Measurements from ENCODE around the gene PDE2A.

Gene PDE2A

DNA sequence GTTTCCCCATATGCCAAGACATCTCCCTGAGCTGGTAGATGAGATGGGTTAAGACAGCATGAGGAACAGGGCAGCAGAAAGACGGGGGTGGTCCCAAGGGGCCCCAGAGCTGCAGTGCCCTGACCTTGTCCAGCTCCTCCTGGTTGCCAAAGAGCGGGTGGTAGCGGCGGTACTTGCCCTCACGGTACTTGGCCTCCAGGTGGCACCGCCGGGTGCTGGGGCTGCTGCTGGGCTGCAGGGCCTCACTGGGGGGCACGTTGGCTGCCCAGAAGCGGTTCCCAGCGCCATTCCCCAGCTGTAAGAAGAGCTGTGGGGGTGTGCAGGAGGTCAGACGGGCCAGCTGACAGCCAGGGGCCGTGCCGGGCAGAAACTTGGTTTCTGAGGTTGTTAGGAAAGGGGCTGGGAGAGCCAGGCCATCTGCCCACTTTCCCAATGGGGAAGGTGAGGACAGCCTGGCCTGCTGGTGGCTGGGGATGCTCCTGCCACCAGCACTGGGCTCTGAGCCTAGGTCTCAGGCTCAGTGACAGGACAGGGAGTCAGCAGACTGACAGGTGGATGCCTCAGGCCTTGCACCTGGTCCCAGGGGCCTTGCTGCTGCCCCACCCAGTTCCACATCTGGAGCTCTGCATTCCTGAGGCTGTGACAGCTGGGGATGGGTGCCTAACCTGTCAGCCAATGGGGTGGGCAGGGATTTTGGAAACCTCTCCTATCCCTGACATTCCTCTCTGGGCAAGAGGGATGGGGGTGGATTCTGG is 30.0 kb upstream of the PDE2A start:
- DNase-seq, result no peak

DNA sequence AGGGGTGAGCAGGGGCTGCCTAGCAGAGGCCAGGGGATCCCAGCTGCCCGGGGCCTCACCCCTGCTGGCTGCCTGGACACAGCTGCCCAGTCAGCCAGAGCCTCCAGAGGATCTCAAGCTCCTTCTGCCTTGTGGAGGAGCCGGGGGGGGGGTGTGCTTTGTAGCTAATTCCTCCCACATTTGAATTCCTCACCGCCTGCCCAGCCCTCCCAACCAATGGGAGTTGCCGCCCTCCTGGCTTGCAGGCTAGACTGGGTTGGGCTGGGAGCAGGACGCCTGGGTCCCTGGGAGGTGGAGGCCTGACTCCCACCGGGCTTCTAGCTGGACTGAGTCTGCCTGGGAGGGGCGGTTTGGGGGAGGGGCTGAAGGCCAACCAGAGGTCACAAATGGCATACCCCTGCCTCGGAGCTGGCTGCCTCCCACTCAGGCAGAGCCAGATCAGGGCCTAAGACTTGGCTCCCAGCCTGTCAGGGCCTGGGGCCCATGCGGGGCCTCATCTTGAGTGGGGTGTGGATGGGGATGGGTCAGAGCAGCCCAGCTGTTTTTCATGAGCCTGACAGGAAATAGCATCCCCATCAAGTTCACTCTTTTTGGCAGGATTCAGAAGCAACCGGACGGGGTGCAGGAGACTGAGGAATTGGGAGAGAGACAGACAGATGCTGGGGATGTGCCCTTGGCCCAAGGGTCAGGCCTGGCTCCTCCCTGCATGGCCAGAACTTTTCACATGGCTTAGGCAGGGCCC is 29.2 kb upstream of the PDE2A start:
- no peak for DNase-seq

DNA sequence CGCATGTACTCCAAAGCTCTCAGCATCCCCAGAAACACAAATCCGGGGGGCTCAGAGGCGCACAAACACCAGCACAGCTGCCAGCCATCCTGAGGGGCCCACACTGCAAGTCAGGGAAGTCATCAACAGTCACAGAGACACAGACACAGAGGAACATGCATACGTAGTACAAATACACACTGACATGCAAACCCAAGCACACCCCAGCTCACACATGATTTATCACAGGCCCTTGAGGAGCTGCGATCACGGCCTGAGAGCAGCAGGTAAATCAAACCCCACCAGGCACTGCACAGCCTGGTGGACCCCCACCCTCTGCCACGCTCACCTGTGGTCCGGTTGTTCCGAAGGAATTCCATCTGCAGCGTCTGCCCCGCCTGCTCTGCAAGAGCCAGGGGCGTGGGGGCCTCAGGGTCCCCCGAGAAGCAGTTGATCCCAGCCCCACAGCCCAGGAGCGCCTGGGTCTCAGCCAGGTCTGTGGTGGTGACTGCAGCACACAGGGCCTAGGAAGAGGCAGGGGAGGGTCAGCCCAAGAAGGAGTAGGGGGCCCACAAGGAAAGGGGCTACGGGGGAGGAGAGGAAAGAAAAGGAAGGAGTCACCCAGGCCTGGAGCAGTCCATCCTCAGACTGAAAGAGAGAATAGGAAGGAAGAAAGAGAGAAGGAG is 28.5 kb upstream of the PDE2A start:
- no peak for DNase-seq

DNA sequence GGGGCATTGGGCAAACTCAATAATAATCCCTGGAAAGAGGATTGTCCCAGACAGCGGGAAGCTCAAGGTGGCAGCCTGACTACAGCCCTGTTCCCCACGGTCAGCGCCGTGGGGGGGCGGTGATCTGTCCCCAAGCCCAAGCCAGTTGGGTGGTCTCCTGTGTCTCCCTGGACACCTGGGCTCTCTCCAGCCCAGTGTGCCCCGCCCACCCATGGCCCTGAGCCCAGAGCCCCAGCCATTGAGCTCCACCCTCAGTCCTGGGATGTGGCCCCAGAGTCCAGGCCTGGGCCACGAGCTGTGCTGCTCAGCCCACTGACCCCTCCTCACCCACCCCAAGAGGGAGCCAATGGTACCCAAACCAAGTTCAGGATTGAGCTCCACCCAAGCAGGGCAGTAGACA is 27.9 kb upstream of the PDE2A start:
- DNase-seq, result no peak

DNA sequence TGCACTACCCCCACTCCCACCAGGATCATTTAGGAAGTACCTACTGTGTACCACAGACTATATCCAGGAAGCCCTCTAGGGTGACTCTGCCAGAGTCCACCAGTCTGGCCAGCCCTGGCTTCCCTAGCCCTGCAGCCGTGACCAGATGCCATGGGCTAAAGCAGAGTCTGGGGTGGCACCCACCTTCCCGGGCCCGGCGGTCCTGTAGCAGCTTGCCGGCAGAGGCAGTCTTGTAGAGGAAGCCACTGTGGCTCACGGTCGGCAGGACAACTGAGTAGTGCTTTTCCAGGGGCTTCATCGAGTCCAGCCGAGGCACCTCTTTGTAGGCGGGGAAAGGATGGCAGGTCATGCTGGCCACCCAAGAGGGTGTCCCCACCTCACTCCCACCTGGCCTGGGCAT is 27.2 kb upstream of the PDE2A start:
- DNase-seq, result no peak

DNA sequence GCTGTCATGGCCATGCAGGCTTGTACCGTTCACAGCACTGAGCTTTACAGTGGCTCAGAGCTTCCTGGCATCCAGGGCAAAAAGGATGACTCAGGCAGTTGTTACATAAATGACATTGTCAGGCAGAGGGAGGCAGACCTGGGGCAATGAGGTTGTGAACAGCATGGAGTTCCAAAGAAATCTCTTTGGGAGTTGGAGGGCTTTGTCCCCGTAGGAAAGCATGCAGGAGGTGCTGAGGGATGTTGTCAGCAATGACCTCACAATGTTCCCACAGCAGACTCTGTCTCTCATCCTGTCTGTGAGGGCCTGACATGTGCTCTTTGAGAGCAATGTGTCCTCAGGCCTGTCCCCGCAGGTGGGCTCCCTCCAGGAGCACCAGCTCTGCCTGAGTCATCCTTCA is 25.9 kb upstream of the PDE2A start:
- DNase-seq, result no peak

DNA sequence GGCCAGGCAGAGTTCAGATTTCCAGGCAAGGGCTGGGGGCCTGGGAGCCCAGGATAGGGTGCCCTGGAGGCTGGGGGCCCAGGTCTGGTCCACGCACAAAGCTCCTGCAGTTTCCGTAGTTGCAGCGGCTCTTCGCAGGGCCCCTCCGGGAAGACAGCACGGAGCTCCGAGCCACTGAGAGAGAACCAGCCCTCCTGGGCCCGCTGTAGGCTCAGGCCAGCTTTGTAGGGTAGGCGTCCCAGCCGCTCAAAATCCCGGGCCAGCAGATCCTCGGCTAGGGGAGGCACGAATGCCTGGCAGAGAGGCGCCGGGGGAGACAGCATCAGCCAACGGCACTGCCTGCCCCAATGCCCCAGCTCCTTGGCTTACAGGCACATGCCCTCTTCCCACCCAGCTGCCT is 23.6 kb upstream of the PDE2A start:
- no peak for DNase-seq

DNA sequence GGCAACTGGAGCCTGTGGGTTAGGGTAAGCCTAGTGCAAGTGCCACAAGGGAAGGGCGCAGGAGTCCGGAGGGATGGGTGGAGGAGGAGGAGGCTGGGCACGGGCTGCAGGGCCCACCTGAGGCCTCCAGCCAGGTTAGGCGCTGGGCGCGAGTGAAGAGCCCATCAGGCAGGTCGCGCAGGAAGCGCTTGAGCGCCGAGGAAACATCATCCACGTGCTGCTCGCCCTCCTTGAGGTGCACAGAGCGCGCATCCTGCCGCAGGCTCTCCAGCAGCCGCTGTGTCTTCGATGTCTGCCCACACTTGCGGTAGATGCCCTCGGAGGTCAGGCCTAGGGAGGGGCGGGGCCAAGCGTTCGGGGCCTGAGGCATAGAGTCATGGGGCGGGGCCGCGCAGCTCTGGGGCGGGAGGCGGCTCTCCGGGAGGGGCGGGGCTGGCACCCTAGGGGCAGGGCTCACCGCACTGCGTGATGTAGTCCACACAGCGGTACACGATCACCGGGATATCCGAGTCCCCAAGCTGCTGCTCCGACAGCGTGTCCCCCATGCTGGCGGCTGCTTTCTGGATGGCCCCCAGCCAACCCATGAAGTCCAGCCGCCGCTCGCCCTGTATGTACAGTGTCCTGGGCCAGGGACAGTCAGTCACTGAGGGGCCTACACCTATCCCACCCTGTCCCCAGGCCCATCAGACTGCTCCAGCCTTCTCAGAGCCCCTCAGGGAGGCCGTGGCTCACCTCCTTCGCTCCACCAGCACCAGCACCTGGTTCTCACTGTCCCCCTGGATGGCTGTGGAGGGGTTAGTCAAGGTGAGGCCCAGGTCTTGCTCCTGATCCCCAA is 22.9 kb upstream of the PDE2A start:
- DNase-seq, result no peak

DNA sequence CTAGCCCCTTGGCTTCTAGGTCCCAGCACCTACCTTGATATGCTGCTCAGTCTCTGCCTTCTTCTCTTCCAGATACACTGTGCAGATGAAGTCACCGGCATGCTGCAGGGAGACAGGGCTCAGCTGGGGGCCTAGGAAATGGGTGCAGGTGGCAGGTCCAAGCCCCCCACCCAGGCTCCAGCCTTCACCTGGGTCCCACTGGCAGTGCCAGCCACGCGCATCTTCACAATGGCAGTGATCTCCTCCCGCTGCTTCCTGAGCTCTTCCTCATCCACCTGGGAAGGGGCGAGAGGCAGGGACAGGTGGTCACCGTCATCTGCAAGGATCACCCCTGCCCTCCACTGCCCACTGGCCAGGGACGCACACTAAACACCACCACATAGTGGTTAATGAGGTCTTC is 21.1 kb upstream of the PDE2A start:
- DNase-seq, result no peak

DNA sequence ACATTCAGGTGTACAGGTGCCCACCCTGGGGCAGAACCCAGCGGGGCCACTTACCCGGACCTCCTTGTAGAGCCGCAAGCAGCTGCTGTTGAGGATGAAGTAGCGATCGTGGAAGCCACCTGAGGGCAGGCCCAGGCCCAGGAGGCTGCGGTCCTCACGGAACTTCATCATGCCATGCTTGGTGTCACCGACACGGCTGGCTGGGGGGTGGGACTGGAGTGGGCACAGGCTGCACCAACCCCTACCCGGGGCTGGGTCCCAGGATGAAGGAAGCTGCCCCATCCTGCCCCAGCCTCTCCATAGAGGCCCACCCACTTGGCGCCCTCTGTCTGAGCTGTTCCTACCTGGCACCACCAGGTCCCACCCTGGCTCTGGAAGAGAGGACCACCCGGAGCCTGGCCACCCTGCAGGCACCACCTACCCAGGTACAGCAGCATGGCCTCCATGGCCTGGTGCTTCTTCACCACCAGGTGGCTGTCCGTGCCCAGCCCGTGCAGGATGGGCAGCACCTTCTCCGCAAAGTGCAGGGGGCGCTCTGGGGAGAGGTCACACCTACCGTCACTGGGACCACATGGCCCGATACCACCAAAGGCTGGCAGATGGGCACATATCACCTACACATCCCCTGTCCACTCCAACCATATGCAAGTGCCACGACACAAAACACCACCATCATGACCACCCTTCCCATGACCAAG is 19.2 kb upstream of the PDE2A start:
- DNase-seq, result no peak

DNA sequence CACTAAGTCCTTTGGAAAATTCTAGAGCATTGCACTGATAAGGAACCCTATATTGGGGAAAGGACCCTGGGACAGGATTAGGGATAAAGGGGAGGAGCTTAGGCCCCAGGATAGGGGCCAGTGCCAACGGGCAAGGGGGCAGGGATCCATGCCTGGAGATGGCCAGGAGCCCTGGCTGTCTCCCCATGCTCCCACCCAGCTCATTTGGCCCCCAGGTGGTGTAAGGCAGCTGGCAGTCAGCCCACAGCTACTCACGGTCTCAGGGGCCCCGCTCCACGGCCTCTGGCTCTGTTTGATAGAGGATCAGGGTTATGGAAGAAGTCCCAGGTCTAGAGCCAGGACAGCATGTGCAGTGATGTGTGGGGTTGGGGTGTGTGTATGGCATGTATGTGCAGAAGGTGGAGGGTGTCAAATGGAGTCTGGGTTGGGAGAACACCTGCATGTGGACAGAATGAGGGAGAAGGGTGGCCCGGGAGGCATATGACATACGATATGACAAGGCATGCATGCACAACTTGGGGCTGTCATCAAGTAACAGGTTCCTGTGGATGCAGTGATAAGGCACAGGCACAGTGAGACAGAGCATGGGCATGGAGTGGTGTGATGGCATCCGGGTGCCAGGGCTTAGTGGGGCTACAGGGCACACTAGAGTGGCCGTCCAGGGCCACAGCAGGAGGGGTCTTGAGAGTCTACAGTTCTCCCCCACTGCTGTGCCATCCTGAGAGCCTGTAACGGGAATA is 18.4 kb upstream of the PDE2A start:
- DNase-seq, result no peak

DNA sequence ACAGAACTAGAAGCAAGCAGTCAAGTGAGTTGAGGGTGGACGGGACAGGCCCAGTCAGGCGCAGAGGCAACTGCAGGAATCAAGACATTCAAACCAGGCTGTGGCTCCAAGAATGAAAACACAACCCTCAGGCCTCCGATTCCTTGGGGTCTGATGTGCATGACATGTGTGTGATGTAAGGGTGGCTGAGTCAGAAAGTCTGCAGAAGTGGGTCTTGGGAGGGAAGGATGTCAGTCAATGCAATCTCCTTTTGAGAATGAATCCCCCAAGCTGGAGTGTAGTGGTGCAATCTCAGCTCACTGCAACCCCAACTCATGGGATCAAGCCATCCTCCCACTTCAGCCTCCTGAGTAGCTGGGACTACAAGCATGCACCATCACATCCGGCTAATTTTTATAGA is 15.9 kb upstream of the PDE2A start:
- no peak for DNase-seq

DNA sequence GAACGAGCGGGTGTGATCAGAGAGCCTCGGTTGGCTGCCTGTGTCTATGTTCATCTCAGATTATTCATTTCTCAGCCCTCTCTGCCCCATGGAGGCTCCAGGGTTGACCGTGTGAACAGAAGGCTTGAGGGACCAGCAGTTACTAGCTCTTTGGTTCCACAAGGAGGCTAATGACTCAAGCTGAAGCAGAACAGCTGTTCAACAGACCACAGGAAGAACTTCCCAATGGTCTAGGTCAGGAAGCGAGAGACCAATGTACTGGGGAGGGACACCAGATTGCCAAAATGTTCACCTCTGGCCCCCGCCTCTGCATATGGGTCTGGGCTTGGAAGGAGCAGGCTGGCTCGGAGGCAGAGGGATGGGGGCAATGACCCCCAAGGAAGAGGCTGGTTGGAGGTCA is 14.7 kb upstream of the PDE2A start:
- DNase-seq, result no peak

DNA sequence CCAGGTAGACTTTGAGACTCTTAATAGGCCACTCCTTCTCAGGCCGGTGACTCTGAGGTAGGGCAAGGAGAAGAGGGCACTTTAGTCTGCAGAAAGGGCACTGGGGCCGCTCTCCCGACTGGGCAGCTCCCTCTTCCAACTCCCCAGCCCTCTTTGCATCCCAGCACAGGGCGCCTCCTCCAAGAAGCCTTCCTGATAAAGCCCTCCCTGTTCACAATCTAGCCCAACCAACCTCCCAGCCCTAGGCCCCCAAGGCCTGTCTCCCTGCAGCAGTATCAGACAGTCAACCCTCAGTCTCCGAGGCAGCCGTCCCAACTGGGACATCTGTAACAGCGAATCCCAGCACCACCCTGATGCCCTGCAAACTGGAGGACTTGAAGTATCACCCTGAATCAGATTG is 14.3 kb upstream of the PDE2A start:
- no peak for DNase-seq

DNA sequence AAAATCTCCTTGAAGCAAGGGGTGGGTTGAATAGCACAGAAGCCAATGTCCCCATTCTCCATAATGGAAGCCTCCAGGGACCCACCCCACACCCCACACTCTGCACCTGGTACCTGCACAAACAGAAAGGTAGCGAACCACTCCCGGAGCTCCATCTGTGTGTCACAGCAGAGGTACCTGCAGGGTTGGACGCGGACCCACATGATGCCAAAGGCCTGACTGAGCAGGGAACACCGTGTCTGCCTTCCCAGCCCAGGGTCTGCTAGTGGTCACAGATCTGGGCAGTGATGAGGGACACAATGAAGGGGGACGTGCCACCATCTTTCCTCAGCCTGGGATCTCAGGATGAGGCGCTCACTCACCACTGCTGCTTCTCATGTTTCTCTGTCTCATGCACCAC is 13.1 kb upstream of the PDE2A start:
- no peak for DNase-seq

DNA sequence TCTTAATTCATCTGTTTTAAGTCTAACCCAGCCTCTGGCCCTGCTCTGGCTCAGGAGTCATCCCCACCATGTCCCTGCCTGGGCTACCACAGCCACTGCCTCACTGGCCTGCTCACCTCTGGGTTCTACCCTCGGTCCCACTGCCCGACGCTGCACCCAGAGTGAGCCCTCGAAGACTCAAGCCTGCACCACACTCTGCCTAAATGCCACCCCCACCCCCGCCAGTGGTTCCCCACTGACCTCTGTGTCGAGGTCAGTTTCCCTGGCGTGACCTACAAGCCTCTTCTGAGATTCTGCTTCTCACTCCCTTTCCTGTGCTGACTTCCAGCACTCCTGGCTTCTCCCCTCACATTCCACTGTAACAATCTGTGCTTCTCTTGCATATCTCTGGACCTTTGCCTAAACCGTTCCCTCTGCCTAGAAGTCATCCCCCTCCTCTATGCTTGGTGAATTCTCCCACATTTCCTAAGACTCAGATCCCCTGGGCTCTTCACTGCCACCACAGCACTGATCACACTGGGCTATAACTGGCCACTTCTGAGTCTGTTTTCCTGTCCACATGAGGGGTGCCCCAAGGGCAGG is 12.5 kb upstream of the PDE2A start:
- DNase-seq, result no peak

DNA sequence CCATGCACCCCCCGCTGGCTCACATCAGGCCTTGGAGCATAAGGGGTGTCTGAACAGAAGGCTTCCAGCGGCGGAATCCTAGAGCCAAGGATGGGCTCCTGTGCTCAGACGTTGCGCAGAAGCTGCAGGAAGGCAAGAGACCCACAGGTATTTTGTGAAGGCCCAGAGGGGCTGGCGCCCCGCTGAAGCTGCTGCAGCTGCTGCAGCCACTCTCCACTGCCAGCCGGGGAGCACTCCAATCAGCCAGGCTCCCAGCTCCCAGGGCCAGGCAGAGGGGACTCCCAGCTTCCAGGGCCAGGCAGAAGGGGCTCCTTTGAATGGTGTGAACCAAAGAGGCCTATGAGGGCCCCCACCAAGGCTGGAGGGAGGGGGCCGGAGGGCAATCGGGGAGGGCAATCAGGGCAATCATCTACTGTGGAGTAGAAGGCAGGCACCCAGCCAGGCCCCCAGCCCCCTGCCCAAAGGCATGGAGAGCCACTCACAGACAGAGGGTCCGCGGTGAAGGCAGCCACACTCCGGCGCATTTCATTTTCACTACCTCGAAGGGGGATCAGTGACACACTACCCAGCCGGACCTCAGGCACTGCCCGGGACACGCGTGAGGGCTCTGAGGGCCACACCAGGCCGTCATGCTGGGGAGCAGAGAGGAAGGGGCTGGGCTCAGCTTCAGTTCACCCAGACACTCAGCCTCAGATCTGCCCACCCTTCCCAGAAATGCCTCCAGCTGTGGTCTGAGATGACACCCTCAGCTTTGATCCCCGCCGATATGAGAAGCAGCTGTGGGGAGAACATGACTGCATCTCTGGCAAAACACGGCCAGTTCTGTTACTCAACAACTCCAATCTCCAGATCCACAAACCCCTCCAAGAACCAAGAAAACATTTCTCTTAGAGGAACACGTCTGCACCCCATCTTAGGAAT is 11.6 kb upstream of the PDE2A start:
- no peak for DNase-seq

DNA sequence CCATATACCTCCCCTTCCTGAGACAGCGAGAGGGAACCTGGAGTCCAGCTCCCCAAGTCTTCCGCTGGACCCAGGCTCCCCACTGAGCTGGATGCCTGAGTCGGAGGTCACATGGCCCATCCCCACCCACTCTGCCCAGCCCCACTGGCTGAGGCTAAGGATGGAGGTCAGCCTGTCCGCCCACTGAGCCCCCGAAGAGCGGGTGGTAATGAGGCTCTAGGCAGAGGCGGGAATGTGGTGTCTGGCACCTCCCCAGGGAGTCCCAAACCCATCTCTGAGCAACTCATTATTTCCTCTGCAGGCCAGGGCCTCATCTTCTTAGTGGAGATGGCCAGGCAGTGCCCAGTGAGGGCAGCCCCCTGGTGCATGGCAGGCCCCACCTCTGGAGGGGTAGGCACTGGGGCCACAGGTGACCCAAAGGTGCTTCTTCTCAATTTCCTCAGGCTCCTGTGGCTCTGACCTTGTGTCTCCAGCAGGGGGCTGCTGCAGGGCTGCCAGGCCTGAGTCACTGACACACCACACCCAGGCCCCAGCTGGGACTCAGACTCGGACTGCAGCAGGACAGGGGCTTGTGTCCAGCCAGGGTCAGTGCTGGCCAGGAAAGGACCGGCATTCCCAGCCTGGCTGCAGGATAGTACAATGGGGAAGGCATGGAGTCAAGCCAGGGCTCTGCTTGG is 10.2 kb upstream of the PDE2A start:
- DNase-seq, result peak; percentile 40

DNA sequence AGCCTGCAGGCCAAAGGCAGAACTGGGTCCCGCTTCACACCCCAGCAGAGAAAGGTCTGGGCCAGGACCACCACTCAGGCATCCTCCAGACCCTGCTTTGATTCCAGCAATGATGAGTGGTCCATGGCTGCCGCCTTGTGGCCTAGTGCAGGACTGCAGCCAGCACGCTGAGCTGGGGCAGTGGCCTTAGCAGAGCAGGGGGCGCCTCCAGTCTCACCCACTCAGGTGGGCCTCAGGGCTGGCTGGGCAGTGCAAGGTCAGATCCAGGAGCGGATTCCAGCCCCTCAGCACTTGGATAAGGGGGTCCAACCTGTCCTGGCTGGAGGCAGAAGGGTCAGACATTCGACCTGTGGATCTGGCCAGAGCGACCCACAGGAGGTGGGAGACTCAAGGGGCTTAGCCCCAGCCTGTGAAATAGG is 9.6 kb upstream of the PDE2A start:
- peak; percentile 74 for DNase-seq

DNA sequence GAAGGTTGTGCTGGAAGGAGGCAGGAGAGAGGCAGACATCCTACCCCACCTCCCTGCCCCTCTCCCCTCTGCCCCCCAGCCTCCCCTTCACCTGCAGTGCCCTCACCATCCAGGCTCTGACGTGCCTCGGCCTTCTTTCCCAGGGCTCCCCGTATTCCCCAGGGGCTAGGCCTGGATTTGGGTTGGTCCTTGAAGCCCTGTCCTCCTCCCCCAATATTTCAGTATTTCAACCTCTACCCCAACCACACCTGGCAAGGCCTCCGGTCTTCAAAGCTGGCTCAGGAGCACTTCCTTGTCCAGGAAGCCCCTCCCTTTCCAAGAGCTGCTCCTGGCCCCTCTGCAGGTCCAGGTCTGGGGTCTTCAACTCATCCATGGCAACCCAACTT is 8.6 kb upstream of the PDE2A start:
- no peak for DNase-seq
